Heart left ventricle (tissue), 16 donors: ENCODE results near the gene KRABD2. TPM values are rescaled to one million over a fixed set of nuclear protein-coding genes. Genes with fewer than 3 reads are reported as not detected.

Experiments used
- ATAC-seq, 4 donors: fragments of 200-7000 bp; cut with Tn5 transposase; one replicate each; pipeline ENCODE4 v1.9.1; 2020 to 2022; ENCODE audit warnings: moderate library complexity in 4 of 4, mild to moderate bottlenecking in 3 of 4, moderate number of reproducible peaks in 1 of 4
- DNase-seq, 5 donors: peaks; one replicate each; pipeline ENCODE4 v3.0.0-alpha.2; 2020
- H3K27ac ChIP-seq, 12 donors: fragments of 200-600 bp; sonication (generic) in 4 of 12; one replicate each; pipeline versions ENCODE4 v1.5.0 to v1.8.0; 2016 to 2022; ENCODE audit warnings: mild to moderate bottlenecking in 2 of 12
- H3K27me3 ChIP-seq, 9 donors: fragments of 200-600 bp; sonication (generic) in 2 of 9; one replicate each; pipeline versions ENCODE4 v1.5.1 to v1.8.0; 2016 to 2022; ENCODE audit warnings: mild to moderate bottlenecking in 3 of 9
- H3K36me3 ChIP-seq, 9 donors: fragments of 200-600 bp; sonication (generic) in 2 of 9; one replicate each; pipeline versions ENCODE4 v1.5.0 to v1.8.0; 2018 to 2022; ENCODE audit warnings: mild to moderate bottlenecking in 2 of 9
- H3K4me1 ChIP-seq, 12 donors: fragments of 200-600 bp; sonication (generic) in 4 of 12; one replicate each; pipeline versions ENCODE4 v1.5.0 to v1.8.0; 2016 to 2022; ENCODE audit warnings: mild to moderate bottlenecking in 3 of 12
- H3K4me3 ChIP-seq, 12 donors: fragments of 200-600 bp; sonication (generic) in 4 of 12; one replicate each; pipeline versions ENCODE4 v1.5.0 to v1.8.0; 2017 to 2022; ENCODE audit warnings: mild to moderate bottlenecking in 9 of 12, moderate library complexity in 4 of 12
- H3K9me3 ChIP-seq, 12 donors: fragments of 200-600 bp; sonication (generic) in 4 of 12; one replicate each; pipeline versions ENCODE4 v1.5.0 to v1.8.0; 2016 to 2022; ENCODE audit warnings: mild to moderate bottlenecking in 1 of 12
- POLR2A ChIP-seq, 2 donors: fragments of 450-650 bp; IDR thresholded peaks; one replicate each; pipeline ENCODE4 v1.6.1; 2017; ENCODE audit warnings: antibody characterized with exemption in 2 of 2, mild to moderate bottlenecking in 2 of 2, moderate library complexity in 2 of 2
- WGBS, 4 donors: extraction: QIAGEN DNeasy Blood & Tissue Kit in 2 of 4; methylation state at CpG; one replicate each; pipeline versions ENCODE4 v1.1.5 to v1.1.7; 2013 to 2018; 5-methylcytosine and 5-hydroxymethylcytosine counted together
- intact Hi-C, 10 donors: fragments of 100-400 bp; cut with DNase I; formaldehyde crosslinking; loops; one replicate each; pipeline versions ENCODE4 v1.11.1 to v1.14.2; 2022
- polyA plus RNA-seq, 2 donors: library from polyadenylated mRNA; stranded (reverse); fragments of 200-250 nt; gene quantifications; one replicate each; pipeline ENCODE4 v1.2.3, GENCODE V29; 2013
- total RNA-seq, 9 donors: library from RNA; depleted of rRNA in 2 of 9; stranded (reverse); fragments of >200 nt in 2 of 9; fragmentation: NEBNext Ultra II Directional in 3 of 9; extraction: Animal tissue kit (Norgen Biotek cat#: 25700) in 3 of 9; gene quantifications; one replicate each; pipeline versions ENCODE4 v1.1.0 to v1.2.4, GENCODE V29; 2016 to 2023
- TF ChIP-seq, protein P1 (sequence below), 12 donors: fragments of 200-600 bp; sonication (generic) in 4 of 12; IDR thresholded peaks; one replicate each; pipeline versions ENCODE4 v1.5.0 to v1.8.0; 2018 to 2022; ENCODE audit warnings: antibody characterized with exemption in 12 of 12, mild to moderate bottlenecking in 5 of 12
- donor health status: ischemic (EF 13 %, LVEDD 7.1; RV severe dilation, severe dysfunction).
- donor health status: healthy with polysubstance abuse.
- donor health status: DM: no; HTN: yes; CAD: no.
- donor health status: DM: no; HTN: no; CAD: no.
- donor health status: ischemic (EF 25% LVEDD 6.9; RV normal size, moderate dysfunction).
- donor health status: ischemic (EF 25% LVEDD 5.7; RV mildly dilated, moderate dysfunction).
- donor health status: healthy.
- donor health status: DM: yes; HTN: yes; CAD: no.
- donor health status: ischemic (EF 35%, LVEDD 5.7; RV mildly dilated, moderate dysfunction).
- donor health status: nonischemic (EF 11% LVEDD 7.7; RV severe dilation, severe dysfunction).
- donor health status: DM: yes; HTN: yes; CAD: no.
- donor health status: PGD.
- donor health status: ischemic (EF 29% LVEDD 5.4; RV normal size, mild dysfunction).
- donor health status: nonischemic (EF 23%, LVEDD 6.1; RV moderate dilation, normal function).

The KRABD2 gene

DNA sequence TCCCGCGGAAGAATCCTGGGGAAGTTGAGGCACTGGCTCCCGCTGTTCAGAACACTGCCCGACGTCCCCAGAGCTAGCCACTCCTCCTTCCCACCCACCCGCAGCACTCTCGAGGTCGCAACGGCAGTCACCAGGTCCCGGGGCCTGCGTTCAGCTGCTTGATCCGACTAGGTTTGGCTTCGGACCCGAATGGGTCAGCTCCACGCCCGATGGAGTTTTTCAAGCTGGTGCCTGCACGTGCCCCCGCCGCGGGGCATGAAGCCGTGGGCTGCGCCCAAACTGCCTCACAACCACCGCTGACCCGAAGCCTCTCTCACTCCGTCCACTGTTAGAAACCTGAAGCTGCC is 49.2 kb downstream of the KRABD2 start:
- WGBS, 4 donors: 15 to 31% (median 20%) methylated on average over 15 to 25 of the region's 25 CpGs
- TF ChIP-seq, protein P1, sequence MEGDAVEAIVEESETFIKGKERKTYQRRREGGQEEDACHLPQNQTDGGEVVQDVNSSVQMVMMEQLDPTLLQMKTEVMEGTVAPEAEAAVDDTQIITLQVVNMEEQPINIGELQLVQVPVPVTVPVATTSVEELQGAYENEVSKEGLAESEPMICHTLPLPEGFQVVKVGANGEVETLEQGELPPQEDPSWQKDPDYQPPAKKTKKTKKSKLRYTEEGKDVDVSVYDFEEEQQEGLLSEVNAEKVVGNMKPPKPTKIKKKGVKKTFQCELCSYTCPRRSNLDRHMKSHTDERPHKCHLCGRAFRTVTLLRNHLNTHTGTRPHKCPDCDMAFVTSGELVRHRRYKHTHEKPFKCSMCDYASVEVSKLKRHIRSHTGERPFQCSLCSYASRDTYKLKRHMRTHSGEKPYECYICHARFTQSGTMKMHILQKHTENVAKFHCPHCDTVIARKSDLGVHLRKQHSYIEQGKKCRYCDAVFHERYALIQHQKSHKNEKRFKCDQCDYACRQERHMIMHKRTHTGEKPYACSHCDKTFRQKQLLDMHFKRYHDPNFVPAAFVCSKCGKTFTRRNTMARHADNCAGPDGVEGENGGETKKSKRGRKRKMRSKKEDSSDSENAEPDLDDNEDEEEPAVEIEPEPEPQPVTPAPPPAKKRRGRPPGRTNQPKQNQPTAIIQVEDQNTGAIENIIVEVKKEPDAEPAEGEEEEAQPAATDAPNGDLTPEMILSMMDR (IDR thresholded peaks at IDR 0.05): no peak
- TF ChIP-seq POLR2A (IDR thresholded peaks at IDR 0.05): no peak
- peak in 3 of 4 donors; percentile 28 to 49 (median 41) for ATAC-seq
- Histone ChIP-seq H3K36me3 (peaks cover 0 to 2% (median 0%) of the 10 kb centered on the region in 9 donors), H3K27me3 (peaks cover 0 to 19% (median 0%) of the 10 kb centered on the region in 9 donors), H3K4me3 (peak overlapping the region; percentile 32 to 72 (median 62)), H3K9me3 (no peaks in the 10 kb centered on the region), H3K4me1 (peaks cover 0 to 36% (median 22%) of the 10 kb centered on the region in 12 donors), H3K27ac (peak overlapping the region; percentile 49 to 88 (median 80))
- no peak for DNase-seq
- intact Hi-C loops: loop anchor here in 4 of 10 donors (2.0 to 10.0 kb wide), 5 partner anchors 16 to 56 kb away; partner anchors contain the start of genes KRABD2 (in 2 of the 4), ARHGEF15 (in 1 of the 4) and RPL26 (in 1 of the 4)

Other genes starting within 250 kb of the KRABD2 start
- gene PER1, start 224.3 kb downstream of the KRABD2 start, total RNA-seq: 100 to 1,000 TPM in 3 of 9 donors, 10 to 100 TPM in 6; 40.2 to 132 (median 86.3) TPM
- gene PER1, start 224.3 kb downstream of the KRABD2 start, polyA plus RNA-seq: 100 to 1,000 TPM in 1 of 2 donors, 10 to 100 TPM in 1; 96.2 to 164 TPM
- 10 to 100 TPM; 21.5 to 67.2 (median 51.1) TPM for gene VAMP2, start 213.8 kb downstream of the KRABD2 start, total RNA-seq
- 10 to 100 TPM; 49.0 to 50.6 TPM for gene VAMP2, start 213.8 kb downstream of the KRABD2 start, polyA plus RNA-seq
- 10 to 100 TPM in 3 of 9 donors, 1 to 10 TPM in 6; 5.3 to 16.4 (median 8.4) TPM for gene TMEM107, start 200.3 kb downstream of the KRABD2 start, total RNA-seq
- gene TMEM107, start 200.3 kb downstream of the KRABD2 start, polyA plus RNA-seq: 1 to 10 TPM; 3.8 to 8.9 TPM
- 10 to 100 TPM in 3 of 9 donors, 1 to 10 TPM in 6; 6.1 to 13.5 (median 8.1) TPM for gene BORCS6, start 186.5 kb downstream of the KRABD2 start, total RNA-seq
- gene BORCS6, start 186.5 kb downstream of the KRABD2 start, polyA plus RNA-seq: 10 to 100 TPM in 1 of 2 donors, 1 to 10 TPM in 1; 5.1 to 12.9 TPM
- gene AURKB, start 166.1 kb downstream of the KRABD2 start, total RNA-seq: 10 to 100 TPM in 1 of 9 donors, 1 to 10 TPM in 1, under 1 TPM in 3, not detected in 4; 0.23 to 10.3 (median 0.81) TPM
- gene AURKB, start 166.1 kb downstream of the KRABD2 start, polyA plus RNA-seq: under 1 TPM in 1 of 2 donors, not detected in 1; 0.47 TPM
- gene CTC1, start 128.6 kb downstream of the KRABD2 start, total RNA-seq: 10 to 100 TPM in 7 of 9 donors, 1 to 10 TPM in 2; 4.6 to 24.4 (median 12.1) TPM
- gene CTC1, start 128.6 kb downstream of the KRABD2 start, polyA plus RNA-seq: 10 to 100 TPM in 1 of 2 donors, 1 to 10 TPM in 1; 7.9 to 13.3 TPM
- 10 to 100 TPM in 7 of 9 donors, 1 to 10 TPM in 2; 7.7 to 23.8 (median 14.1) TPM for gene PFAS, start 127.4 kb downstream of the KRABD2 start, total RNA-seq
- 10 to 100 TPM in 1 of 2 donors, 1 to 10 TPM in 1; 6.1 to 11.8 TPM for gene PFAS, start 127.4 kb downstream of the KRABD2 start, polyA plus RNA-seq
- 10 to 100 TPM; 22.3 to 33.6 (median 27.1) TPM for gene RANGRF, start 88.0 kb downstream of the KRABD2 start, total RNA-seq
- 10 to 100 TPM; 36.3 to 54.2 TPM for gene RANGRF, start 88.0 kb downstream of the KRABD2 start, polyA plus RNA-seq
- 1 to 10 TPM in 8 of 9 donors, under 1 TPM in 1; 0.52 to 7.5 (median 2.1) TPM for gene SLC25A35, start 81.3 kb downstream of the KRABD2 start, total RNA-seq
- 1 to 10 TPM; 2.2 to 3.9 TPM for gene SLC25A35, start 81.3 kb downstream of the KRABD2 start, polyA plus RNA-seq
- gene ARHGEF15, start 66.5 kb downstream of the KRABD2 start, total RNA-seq: 10 to 100 TPM; 14.3 to 40.5 (median 18.2) TPM
- 10 to 100 TPM; 11.9 to 15.8 TPM for gene ARHGEF15, start 66.5 kb downstream of the KRABD2 start, polyA plus RNA-seq
- not detected for gene ODF4, start 36.9 kb downstream of the KRABD2 start, total RNA-seq
- not detected for gene ODF4, start 36.9 kb downstream of the KRABD2 start, polyA plus RNA-seq
- 1,000 to 10,000 TPM in 8 of 9 donors, 100 to 1,000 TPM in 1; 967 to 1,970 (median 1,265) TPM for gene RPL26, start 6.5 kb upstream of the KRABD2 start, total RNA-seq
- gene RPL26, start 6.5 kb upstream of the KRABD2 start, polyA plus RNA-seq: 1,000 to 10,000 TPM; 1,139 to 4,104 TPM
- not detected for gene RNF222, start 21.1 kb upstream of the KRABD2 start, total RNA-seq
- gene RNF222, start 21.1 kb upstream of the KRABD2 start, polyA plus RNA-seq: not detected
- gene NDEL1, start 59.2 kb upstream of the KRABD2 start, total RNA-seq: 10 to 100 TPM; 23.3 to 35.2 (median 25.8) TPM
- gene NDEL1, start 59.2 kb upstream of the KRABD2 start, polyA plus RNA-seq: 10 to 100 TPM; 16.5 to 36.4 TPM